Bone marrow (tissue), 2 donors: ENCODE data around the gene CDKN2A.

Source experiments
- DNase-seq, 2 donors: peaks; one replicate each; lab custom pipeline; 2025; lab: John Stamatoyannopoulos, UW

Gene CDKN2A

DNA sequence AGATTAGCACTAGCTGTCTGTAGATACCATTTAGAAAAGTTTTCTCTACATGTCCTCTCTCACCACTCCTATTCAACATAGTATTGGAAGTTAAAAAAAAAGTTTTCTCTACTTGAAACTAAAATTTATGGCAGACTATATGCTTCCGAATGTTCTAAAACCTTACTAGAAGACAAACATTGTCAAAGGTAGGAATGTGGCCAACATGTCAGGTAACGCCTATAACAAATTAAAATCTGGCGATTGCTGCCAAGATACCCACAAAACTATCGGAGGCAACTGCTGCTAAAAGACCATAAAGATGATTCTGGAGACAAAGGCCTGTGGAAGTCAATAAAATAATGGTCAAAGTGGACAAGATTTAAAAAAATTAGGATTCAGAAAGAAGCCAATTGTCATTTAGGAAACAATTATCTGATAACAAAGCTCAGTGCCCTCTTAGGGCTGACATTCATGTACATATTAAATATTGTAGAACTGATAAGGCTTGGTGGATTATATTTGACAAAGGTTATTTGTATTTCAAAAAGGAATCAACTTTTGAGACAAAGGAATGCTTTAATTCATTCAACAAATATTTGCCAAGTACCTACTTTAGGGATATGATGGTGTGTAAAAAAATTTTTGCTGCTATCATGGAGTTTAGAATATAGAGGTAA is 52.7 kb downstream of the CDKN2A start:
- no peak for DNase-seq

DNA sequence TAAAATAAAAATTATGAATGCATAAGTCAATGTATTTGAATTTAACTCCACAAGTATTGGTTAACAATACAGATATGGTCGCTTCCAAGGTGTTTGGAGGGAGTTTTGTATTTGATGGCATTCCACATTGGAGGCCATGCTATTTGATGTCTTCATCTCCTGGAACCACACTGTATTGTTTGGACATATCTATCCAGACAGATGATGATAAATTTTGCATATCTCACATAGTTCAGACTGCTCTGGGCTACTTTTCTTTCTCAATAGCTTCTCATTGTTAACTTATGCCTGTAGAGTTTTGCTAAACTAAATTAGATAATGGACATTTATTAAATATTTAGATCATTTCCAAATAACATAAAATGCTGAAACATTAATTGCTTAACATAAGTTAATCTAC is 58.0 kb downstream of the CDKN2A start:
- no peak for DNase-seq

DNA sequence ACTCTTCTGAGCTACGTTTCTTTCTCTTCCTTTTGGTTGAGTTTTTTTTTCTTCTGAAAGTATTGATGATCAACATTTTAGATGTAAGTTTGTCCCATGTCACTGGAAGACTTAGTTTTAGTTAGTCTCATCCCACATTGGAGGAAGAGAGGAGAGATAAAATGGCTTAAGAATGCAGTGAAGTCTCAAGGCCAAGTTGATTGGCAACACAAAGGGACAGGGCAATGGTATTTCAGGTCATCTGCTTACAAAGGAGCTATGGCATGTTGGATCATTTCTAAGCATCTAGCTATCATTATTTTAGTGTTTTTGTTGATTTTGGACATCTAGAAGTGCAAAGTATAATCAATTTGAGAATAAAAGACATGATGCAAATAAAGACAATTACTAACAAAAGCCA is 58.6 kb downstream of the CDKN2A start:
- DNase-seq: no peak

DNA sequence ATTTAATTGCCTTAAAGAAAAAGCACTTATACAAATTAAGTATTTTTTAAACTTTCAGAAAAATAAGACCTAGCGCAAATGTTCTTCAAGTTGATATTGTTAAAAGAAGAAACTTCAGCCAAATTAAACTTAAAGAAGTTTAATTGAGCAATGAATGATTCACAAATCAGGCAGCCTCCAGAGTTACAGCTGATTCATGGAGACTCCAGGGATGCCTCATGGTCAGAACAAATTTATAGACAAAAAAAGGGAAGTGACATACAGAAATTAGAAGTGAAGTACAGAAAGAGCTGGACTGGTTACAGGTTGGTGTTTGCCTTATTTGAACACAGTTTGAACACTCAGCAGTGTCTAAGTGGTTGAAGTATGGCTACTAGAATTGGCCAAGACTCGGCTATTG is 60.3 kb downstream of the CDKN2A start:
- DNase-seq: no peak

DNA sequence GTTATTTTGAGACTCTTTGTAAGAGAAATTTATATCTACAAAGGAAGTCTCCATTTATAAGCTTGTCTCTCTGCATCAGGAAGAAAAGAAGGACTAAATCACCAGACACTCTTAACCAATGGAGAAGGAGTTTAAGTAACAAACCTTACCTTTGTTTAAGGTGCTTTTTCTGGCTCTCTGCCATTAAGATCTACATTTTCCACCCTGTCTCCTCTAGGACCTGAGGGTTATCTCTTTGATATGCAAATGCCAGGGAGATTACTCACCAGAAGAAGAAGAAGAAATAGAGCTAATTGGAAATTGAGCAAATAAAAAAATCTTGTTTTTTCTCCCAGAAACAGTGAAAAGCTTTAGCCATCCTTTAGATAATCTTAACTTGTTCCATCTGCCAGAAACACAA is 60.9 kb downstream of the CDKN2A start:
- DNase-seq: no peak

DNA sequence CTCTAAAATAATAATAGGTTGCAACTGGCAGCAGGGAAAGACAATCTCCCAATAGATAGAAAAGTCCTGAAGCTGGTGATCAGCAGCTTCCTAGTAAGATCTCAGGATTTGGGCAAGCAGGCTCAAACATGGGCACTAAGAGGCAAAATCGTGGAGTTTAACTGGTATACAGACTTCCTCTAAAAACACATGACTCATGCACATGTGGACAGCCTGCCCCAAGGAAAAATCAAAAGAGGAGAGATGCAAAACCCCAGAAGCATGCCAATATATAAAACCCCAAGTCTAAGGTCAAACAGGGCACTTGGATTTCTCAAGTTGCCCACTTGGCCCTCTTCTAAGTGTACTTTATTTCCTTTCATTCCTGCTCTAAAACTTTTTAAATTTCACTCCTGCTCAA is 62.8 kb downstream of the CDKN2A start:
- no peak for DNase-seq

DNA sequence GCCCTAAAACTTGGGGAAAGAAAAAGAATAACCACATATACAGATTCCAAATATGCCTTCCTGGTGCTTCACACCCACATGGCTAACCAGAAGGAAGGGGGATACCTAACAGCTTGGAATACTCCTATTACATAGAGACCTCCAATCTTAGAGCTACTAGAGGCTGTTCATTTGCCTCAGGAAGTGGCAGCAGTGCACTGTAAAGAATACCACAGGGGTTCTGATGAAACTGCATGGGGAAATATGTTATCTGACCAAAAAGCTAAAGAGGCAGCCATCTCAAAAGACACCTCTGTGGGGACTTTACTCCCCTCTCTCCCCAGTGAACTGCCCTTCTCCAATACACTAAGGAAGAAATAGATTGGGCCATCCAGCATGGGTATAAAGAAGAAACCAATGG is 66.4 kb downstream of the CDKN2A start:
- no peak for DNase-seq

DNA sequence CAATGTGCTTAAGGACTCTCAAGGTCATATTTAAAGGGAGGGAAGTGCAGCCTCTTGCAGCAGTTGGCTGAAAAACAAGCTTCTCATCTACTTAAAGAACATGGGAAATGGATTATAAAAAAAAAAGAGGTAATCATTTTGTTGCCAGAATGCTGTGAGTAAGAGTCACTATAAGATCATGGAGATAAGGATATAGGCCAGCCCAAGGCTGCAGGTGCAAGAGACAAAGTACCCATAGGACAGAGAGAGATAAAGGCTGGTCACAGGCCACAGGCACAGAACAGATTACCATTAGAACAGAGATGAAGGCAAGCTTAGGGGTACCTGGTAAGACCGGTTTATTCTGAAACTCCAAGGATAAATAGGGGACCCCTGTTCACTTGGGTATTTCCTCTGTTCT is 70.5 kb downstream of the CDKN2A start:
- no peak for DNase-seq

DNA sequence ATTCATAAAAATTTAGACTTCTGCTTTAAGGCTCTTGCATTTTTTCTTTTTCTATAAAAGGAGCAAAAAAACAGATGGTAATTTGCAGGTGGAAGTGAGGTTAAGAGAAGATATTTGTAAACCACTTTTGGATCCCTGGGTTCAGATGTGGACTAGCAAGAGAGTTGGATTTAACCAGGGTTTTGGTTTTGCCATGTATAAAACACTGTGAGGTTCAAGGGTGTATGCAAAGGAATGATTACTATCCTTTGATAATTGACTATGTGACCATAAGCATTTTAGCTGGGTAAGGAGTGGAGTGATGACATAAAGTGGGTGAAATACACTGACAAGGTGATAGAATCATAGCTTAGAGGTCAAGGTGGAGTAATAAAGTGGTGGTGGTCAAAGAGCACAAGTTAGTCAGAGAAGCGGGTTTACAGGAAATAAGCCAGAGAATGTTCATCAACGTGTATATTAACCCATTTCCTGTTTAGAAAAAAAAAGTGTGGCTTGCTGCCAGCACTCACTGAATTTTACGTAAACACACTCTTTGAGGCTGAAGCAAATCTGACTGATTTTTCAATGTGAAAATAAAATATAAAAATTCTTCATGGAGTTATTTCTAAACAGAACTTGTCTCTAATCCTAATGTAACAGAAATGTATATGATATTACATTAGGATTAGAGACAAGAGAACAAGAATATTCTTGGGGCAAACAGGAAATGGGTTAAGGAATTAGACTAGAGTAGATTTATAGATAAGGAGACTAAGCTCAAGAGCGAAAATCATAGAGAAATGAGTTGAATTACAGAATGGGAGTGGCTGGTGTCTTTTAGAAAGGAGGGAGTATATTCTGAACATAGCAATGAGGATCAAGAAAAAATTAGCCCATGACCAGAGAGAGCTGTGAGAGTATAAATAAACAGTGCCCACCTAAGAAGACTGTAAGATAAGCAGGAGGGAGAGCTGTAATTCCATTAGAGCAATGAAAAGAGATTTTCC is 74.5 kb downstream of the CDKN2A start:
- DNase-seq: peak in 1 of 2 donors; percentile 11
